ENCODE measurements around the gene CUL2. TPM values are rescaled to one million over a fixed set of nuclear protein-coding genes. Genes with fewer than 3 reads are reported as not detected.
"Not testable (repeated sequence)": the region's sequence is repeated elsewhere in the genome, so short reads cannot be mapped to it uniquely, and the experiment has no call there.

CUL2 gene
- total RNA-seq, 4 donors from 2014 or later, result 15.9 to 28.5 (median 22.7) TPM

DNA sequence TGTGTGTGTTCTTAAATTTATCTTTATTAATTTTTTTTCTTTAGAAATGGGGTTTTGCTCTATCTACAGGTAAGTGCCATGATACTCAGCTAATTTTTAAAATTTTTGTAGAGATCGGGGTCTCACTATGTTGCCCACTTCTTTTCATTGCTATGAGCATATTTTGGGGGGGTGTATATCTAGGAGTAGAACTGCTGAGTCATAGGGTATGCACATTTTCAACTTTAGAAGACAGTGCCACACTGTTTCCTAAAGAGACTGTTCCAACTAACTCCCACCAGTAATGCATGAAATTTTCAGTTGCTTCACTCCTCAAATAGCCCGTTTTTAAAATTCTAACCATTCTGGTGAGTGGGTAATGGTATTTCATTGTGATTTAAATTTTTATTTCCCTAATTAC lies 108.3 kb downstream of the CUL2 start:
- Histone ChIP-seq H3K27me3 (no peaks in the 10 kb centered on the region), H3K9me3 (peaks cover 0 to 25% (median 0%) of the 10 kb centered on the region in 3 donors), H3K4me1 (no peaks in the 10 kb centered on the region), H3K27ac (no peak overlapping the region), H3K4me3 (no peak overlapping the region), H3K36me3 (no peaks in the 10 kb centered on the region)
- 71 to 79% methylated on average over 2 of the region's 2 CpGs for WGBS, 2 donors (ENCODE audit: low coverage in 1 of 2)
- ATAC-seq, result no peak
- TF ChIP-seq, protein P1, sequence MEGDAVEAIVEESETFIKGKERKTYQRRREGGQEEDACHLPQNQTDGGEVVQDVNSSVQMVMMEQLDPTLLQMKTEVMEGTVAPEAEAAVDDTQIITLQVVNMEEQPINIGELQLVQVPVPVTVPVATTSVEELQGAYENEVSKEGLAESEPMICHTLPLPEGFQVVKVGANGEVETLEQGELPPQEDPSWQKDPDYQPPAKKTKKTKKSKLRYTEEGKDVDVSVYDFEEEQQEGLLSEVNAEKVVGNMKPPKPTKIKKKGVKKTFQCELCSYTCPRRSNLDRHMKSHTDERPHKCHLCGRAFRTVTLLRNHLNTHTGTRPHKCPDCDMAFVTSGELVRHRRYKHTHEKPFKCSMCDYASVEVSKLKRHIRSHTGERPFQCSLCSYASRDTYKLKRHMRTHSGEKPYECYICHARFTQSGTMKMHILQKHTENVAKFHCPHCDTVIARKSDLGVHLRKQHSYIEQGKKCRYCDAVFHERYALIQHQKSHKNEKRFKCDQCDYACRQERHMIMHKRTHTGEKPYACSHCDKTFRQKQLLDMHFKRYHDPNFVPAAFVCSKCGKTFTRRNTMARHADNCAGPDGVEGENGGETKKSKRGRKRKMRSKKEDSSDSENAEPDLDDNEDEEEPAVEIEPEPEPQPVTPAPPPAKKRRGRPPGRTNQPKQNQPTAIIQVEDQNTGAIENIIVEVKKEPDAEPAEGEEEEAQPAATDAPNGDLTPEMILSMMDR (IDR thresholded peaks at IDR 0.05), result no peak
- TF ChIP-seq POLR2A (IDR thresholded peaks at IDR 0.05), result no peak

DNA sequence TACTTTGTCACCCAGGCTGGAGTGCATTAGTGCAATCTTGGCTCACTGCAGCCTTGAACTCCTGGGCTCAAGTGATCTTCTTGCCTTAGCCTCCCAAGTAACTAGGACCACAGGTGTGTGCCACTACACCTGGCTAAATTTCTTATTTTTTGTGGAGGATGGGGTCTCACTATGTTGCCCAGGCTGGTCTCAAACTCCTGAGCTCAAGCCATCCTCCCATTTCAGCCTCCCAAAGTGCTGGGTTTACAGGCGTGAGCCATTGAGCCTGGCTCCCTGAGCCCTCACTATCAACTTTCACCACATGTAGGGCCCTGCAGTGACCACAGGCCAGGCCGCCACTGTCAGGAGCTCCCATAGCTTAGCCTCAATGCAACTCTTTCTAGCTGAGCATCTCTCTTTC lies 110.2 kb downstream of the CUL2 start:
- no peak overlapping the region for H3K27ac ChIP-seq
- TF ChIP-seq, protein P1 (IDR thresholded peaks at IDR 0.05), result no peak
- TF ChIP-seq EP300 (IDR thresholded peaks at IDR 0.05) (no peak), POLR2AphosphoS5 (IDR thresholded peaks at IDR 0.05) (no peak), POLR2A (IDR thresholded peaks at IDR 0.05) (no peak)

DNA sequence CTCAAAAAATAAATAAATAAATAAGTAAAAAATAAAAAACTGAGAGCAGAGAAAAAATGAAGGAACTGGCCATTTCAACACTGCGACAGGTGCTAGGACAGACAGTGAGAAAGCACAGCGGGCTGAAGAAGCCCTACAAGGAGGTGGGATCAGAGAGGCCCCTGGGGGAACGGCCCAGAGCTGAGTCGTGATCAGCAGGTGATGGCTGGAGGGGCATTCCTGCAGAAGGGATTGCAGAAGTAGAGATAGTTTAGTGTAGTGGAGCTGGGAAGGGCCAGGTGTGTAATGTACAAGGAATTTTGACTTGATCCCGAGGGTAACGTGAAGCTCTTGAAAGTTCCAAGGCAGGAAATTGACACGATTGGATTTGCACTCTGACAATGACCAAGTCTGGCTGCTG lies 112.1 kb downstream of the CUL2 start:
- Histone ChIP-seq H3K27me3 (no peaks in the 10 kb centered on the region), H3K27ac (no peak overlapping the region), H3K4me3 (no peak overlapping the region), H3K4me1 (no peaks in the 10 kb centered on the region), H3K9me3 (peaks cover 0 to 5% (median 0%) of the 10 kb centered on the region in 3 donors), H3K36me3 (no peaks in the 10 kb centered on the region)
- no peak for ATAC-seq
- TF ChIP-seq POLR2A (IDR thresholded peaks at IDR 0.05), result no peak
- TF ChIP-seq, protein P1 (IDR thresholded peaks at IDR 0.05), result no peak
- no peak for TF ChIP-seq POLR2AphosphoS5 (IDR thresholded peaks at IDR 0.05)
- TF ChIP-seq EP300 (IDR thresholded peaks at IDR 0.05), result no peak
- WGBS, 2 donors (ENCODE audit: low coverage in 1 of 2), result 75 to 81% methylated on average over 4 to 7 of the region's 7 CpGs

More for the DNA sequence above, 110.2 kb downstream of the CUL2 start:
- H3K27me3 ChIP-seq, result no peaks in the 10 kb centered on the region
- H3K36me3 ChIP-seq, result no peaks in the 10 kb centered on the region
- peaks cover 0 to 15% (median 0%) of the 10 kb centered on the region in 3 donors for H3K9me3 ChIP-seq
- no peaks in the 10 kb centered on the region for H3K4me1 ChIP-seq
- H3K4me3 ChIP-seq, result no peak overlapping the region
- no peak for ATAC-seq
- 30% methylated on average over 1 of the region's 2 CpGs; no CpG with 5 or more reads in 1 of the 2 donors for WGBS, 2 donors (ENCODE audit: low coverage in 1 of 2)

DNA sequence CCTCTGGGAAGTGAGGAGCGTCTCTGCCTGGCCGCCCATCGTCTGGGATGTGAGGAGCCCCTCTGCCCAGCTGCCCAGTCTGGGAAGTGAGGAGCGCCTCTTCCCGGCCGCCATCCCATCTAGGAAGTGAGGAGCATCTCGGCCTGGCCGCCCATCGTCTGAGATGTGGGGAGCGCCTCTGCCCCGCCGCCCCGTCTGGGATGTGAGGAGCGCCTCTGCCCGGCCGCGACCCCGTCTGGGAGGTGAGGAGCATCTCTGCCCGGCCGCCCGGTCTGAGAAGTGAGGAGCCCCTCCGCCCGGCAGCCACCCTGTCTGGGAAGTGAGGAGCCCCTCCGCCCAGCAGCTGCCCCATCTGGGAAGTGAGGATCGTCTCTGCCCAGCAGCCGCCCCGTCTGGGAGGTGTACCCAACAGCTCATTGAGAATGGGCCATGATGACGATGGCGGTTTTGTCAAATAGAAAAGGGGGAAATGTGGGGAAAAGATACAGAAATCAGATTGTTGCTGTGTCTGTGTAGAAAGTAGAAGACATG lies 113.7 kb downstream of the CUL2 start:
- H3K36me3 ChIP-seq, H3K27ac ChIP-seq, H3K27me3 ChIP-seq, H3K9me3 ChIP-seq, H3K4me3 ChIP-seq, ATAC-seq, H3K4me1 ChIP-seq: not testable (repeated sequence)
- WGBS, 2 donors (ENCODE audit: low coverage in 1 of 2), result 100% methylated on average over 2 of the region's 29 CpGs; no CpG with 5 or more reads in 1 of the 2 donors

DNA sequence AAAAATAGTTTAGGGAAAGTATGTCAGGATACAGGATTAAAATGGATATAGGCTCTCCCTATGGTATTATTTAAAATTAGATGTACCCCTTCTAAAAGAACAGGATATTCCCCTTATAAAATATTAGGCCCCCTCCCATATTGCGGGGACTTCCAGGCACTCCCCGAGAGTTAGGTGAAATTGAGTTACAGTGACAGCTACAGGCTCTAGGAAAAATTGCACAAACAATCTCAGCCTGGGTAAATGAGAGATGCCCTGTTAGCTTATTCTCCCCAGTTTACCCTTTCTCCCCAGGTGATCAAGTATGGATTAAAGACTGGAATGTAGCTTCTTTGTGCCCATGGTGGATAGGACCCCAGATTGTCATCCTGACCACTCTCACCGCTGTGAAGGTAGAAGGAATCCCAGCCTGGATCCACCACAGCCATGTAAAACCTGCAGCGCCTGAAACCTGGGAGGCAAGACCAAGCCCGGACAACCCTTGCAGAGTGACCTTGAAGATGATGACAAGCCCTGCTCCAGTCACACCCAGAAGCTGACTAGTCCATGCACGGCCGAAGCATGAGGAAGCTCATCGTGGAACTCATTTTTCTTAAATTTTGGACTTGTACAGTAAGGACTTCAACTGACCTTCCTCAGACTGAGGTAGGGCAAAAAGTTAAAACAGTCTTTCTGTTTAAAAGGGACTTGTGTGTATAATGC lies 115.6 kb downstream of the CUL2 start:
- not testable (repeated sequence) for ATAC-seq, H3K4me1 ChIP-seq, H3K4me3 ChIP-seq

DNA sequence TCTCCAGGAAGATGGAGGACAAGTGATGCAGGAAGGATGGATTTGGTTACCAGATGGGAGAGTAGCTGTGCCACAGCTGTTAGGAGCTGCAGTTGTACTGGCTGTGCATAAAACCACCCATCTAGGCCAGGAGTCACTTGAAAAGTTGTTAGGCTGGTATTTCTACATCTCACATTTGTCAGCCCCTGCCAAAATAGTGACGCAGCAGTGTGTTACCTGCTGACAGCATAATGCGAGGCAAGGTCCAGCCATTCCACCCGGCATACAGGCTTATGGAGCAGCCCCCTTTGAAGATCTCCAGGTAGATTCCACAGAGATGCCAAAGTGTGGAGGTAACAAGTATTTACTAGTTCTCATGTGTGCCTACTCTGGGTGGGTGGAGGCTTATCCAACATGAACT lies 116.4 kb downstream of the CUL2 start:
- not testable (repeated sequence) for H3K4me1 ChIP-seq, H3K9me3 ChIP-seq, H3K27ac ChIP-seq, H3K27me3 ChIP-seq, H3K4me3 ChIP-seq, ATAC-seq, H3K36me3 ChIP-seq
- 80 to 100% methylated on average over 1 of the region's 3 CpGs for WGBS, 2 donors (ENCODE audit: low coverage in 1 of 2)

More for the DNA sequence above, 115.6 kb downstream of the CUL2 start:
- not testable (repeated sequence) for H3K27ac ChIP-seq, H3K36me3 ChIP-seq, H3K27me3 ChIP-seq, H3K9me3 ChIP-seq
- WGBS, 2 donors (ENCODE audit: low coverage in 1 of 2), result 82% methylated on average over 5 of the region's 8 CpGs; no CpG with 5 or more reads in 1 of the 2 donors
- TF ChIP-seq, protein P1 (IDR thresholded peaks at IDR 0.05), result peak in 1 of 4 experiments; percentile 12

DNA sequence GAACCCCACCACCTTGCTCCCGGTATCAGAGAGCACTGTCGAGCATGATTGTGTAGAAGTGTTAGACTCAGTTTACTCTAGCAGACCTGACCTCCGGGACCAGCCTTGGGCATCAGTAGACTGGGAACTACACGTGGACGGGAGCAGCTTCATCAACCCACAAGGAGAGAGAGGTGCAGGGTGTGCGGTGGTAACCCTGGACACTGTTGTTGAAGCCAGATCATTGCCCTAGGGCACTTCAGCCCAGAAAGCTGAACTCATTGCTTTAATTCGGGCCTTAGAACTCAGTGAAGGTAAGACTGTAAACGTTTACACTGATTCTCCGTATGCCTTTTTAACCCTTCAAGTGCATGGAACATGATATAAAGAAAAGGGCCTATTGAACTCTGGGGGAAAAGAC lies 117.0 kb downstream of the CUL2 start:
- not testable (repeated sequence) for ATAC-seq, H3K36me3 ChIP-seq

DNA sequence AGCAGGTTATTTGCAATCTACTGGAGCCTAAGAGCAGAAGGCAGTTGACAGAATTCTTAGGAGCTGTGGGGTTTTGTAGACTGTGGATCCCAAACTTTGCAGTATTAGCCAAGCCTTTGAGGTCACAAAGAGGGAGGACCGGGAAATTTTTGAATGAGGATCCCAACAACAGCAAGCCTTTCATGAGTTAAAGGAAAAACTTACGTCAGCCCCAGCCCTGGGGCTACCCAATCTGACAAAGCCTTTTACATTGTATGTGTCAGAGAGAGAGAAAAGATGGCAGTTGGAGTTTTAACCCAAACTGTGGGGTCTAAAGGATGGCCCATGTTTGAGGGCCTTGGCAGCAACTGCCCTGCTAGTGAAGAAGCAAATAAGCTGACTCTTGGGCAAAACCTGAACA lies 117.5 kb downstream of the CUL2 start:
- 40% methylated on average over 1 of the region's 2 CpGs; no CpG with 5 or more reads in 1 of the 2 donors for WGBS, 2 donors (ENCODE audit: low coverage in 1 of 2)
- not testable (repeated sequence) for H3K4me1 ChIP-seq, H3K36me3 ChIP-seq, ATAC-seq, H3K9me3 ChIP-seq, H3K27ac ChIP-seq, H3K27me3 ChIP-seq, H3K4me3 ChIP-seq

More for the DNA sequence above, 117.0 kb downstream of the CUL2 start:
- not testable (repeated sequence) for H3K27me3 ChIP-seq, H3K9me3 ChIP-seq, H3K4me1 ChIP-seq, H3K4me3 ChIP-seq, H3K27ac ChIP-seq
- 58 to 90% methylated on average over 3 to 6 of the region's 9 CpGs for WGBS, 2 donors (ENCODE audit: low coverage in 1 of 2)
